H1 (cell line): ENCODE results near the gene SCAI. TPM values are rescaled to one million over a fixed set of nuclear protein-coding genes. Genes with fewer than 3 reads are reported as not detected.

ENCODE experiments used
- CTCF ChIA-PET: fragments of 300-600 bp; sonication (Branson Sonifier 250); formaldehyde crosslinking; loops from one replicate; lab custom pipeline; 2021; ENCODE audit not compliant: partially characterized antibody; lab: Charles Lee
- POLR2A ChIA-PET: fragments of 300-600 bp; sonication (Branson Sonifier 250); formaldehyde crosslinking; loops from one replicate; lab custom pipeline; 2021; ENCODE audit warnings: inconsistent platforms; ENCODE audit not compliant: partially characterized antibody; lab: Charles Lee
- DNase-seq, 2 experiments: peaks; one replicate each; pipeline versions ENCODE4 v3.0.0 to v3.0.0-alpha.2; 2010 to 2022; ENCODE audit warnings: low spot score in 2 of 2, low read depth in 1 of 2, mixed read lengths in 1 of 2
- FAIRE-seq: peaks from 2 replicates; lab custom pipeline; 2011; peaks lifted over from hg19 to GRCh38; lab: Jason Lieb, UNC
- H2AFZ ChIP-seq: 2 replicates; pipeline ENCODE4 v1.8.1; 2012; ENCODE audit warnings: low read length, inconsistent platforms
- H2AK5ac ChIP-seq: 2 replicates; pipeline ENCODE4 v1.6.1; 2013; ENCODE audit warnings: low read depth, low read length
- H2BK120ac ChIP-seq: replicated peaks from 2 replicates; pipeline ENCODE3; 2013; ENCODE audit warnings: low read depth, low read length, inconsistent platforms
- H2BK12ac ChIP-seq: 2 replicates; pipeline ENCODE4 v1.6.1; 2013; ENCODE audit warnings: low read depth, low read length
- H2BK15ac ChIP-seq: 2 replicates; pipeline ENCODE4 v1.6.1; 2013; ENCODE audit warnings: low read length
- H2BK20ac ChIP-seq: 2 replicates; pipeline ENCODE4 v1.6.1; 2013; ENCODE audit warnings: low read length
- H2BK5ac ChIP-seq: 2 replicates; pipeline ENCODE4 v1.6.1; 2013; ENCODE audit warnings: low read depth, low read length
- H3K14ac ChIP-seq: 2 replicates; pipeline ENCODE4 v1.6.1; 2013; ENCODE audit warnings: inconsistent platforms; ENCODE audit not compliant: insufficient read length
- H3K18ac ChIP-seq: 2 replicates; pipeline ENCODE4 v1.6.1; 2013; ENCODE audit warnings: low read length; ENCODE audit errors: extremely low read depth
- H3K23ac ChIP-seq: 2 replicates; pipeline ENCODE4 v1.6.1; 2013; ENCODE audit warnings: inconsistent platforms; ENCODE audit not compliant: insufficient read length
- H3K23me2 ChIP-seq: 2 replicates; pipeline ENCODE4 v1.6.1; 2013; ENCODE audit warnings: low read depth, low read length
- H3K27ac ChIP-seq: 2 replicates; pipeline ENCODE4 v1.6.1; 2011; ENCODE audit warnings: low read depth, low read length, inconsistent platforms
- H3K27me3 ChIP-seq, 4 experiments: replicated peaks in 1 of 4; 1 replicate in 1 of 4; 2 replicates in 3 of 4; pipeline versions ENCODE4 v1.6.1 to v1.8.1; 2011 to 2013; ENCODE audit warnings: low read length in 3 of 4, mild to moderate bottlenecking in 3 of 4, inconsistent platforms in 2 of 4, mixed read lengths in 2 of 4, moderate library complexity in 1 of 4; ENCODE audit not compliant: control insufficient read depth in 3 of 4, insufficient read depth in 3 of 4; ENCODE audit errors: extremely low read depth in 1 of 4
- H3K36me3 ChIP-seq, 4 experiments: 2 replicates each; pipeline versions ENCODE4 v1.6.1 to v1.8.1; 2011 to 2013; ENCODE audit warnings: mild to moderate bottlenecking in 4 of 4, low read length in 3 of 4, moderate library complexity in 2 of 4, control low read depth in 1 of 4, inconsistent platforms in 1 of 4; ENCODE audit not compliant: insufficient read depth in 4 of 4, control insufficient read depth in 2 of 4
- H3K4ac ChIP-seq: replicated peaks from 2 replicates; pipeline ENCODE3; 2013; ENCODE audit warnings: low read length, low read depth, mixed read lengths, inconsistent platforms; ENCODE audit not compliant: insufficient read length
- H3K4me1 ChIP-seq, 4 experiments: replicated peaks in 1 of 4; 1 replicate in 1 of 4; 2 replicates in 3 of 4; pipeline versions ENCODE4 v1.6.1 to v1.8.1; 2011 to 2013; ENCODE audit warnings: low read length in 3 of 4, inconsistent platforms in 2 of 4, mixed read lengths in 1 of 4; ENCODE audit not compliant: insufficient read depth in 4 of 4, control insufficient read depth in 3 of 4
- H3K4me2 ChIP-seq, 2 experiments: 2 replicates each; pipeline versions ENCODE4 v1.6.1 to v1.8.1; 2011 to 2013; ENCODE audit warnings: low read depth in 2 of 2, low read length in 2 of 2, control low read depth in 1 of 2, inconsistent platforms in 1 of 2, mild to moderate bottlenecking in 1 of 2; ENCODE audit not compliant: insufficient read depth in 1 of 2
- H3K4me3 ChIP-seq, 4 experiments: fragments of 200-600, 300-600 bp in 1 of 4; sonication (generic), shearing (Covaris generic), sonication (Bioruptor Twin) in 1 of 4; 2 replicates each; pipeline versions ENCODE4 v1.5.1 to v1.8.1; 2011 to 2016; ENCODE audit warnings: low read length in 4 of 4, low read depth in 3 of 4, control low read depth in 2 of 4, inconsistent platforms in 2 of 4, mild to moderate bottlenecking in 2 of 4, mixed read lengths in 1 of 4, moderate library complexity in 1 of 4; ENCODE audit not compliant: insufficient read depth in 2 of 4; ENCODE audit errors: extremely low read depth in 1 of 4
- H3K56ac ChIP-seq: replicated peaks from 2 replicates; pipeline ENCODE3; 2013; ENCODE audit warnings: low read depth, mild to moderate bottlenecking, mixed read lengths, low read length, inconsistent platforms; ENCODE audit not compliant: insufficient read length
- H3K79me1 ChIP-seq: 2 replicates; pipeline ENCODE4 v1.6.1; 2013; ENCODE audit warnings: low read depth, low read length, control low read depth
- H3K79me2 ChIP-seq, 2 experiments: 2 replicates each; pipeline versions ENCODE4 v1.6.1 to v1.8.1; 2012 to 2013; ENCODE audit warnings: low read length in 2 of 2, mild to moderate bottlenecking in 2 of 2, inconsistent platforms in 1 of 2; ENCODE audit not compliant: insufficient read depth in 2 of 2, control insufficient read depth in 1 of 2
- H3K9ac ChIP-seq, 4 experiments: replicated peaks in 1 of 4; 1 replicate in 1 of 4; 2 replicates in 3 of 4; pipeline versions ENCODE4 v1.6.1 to v1.8.1; 2011 to 2013; ENCODE audit warnings: low read depth in 3 of 4, low read length in 3 of 4, control low read depth in 2 of 4, mild to moderate bottlenecking in 2 of 4, moderate library complexity in 2 of 4, inconsistent platforms in 1 of 4; ENCODE audit errors: extremely low read depth in 1 of 4
- H3K9me3 ChIP-seq, 2 experiments: 2 replicates each; pipeline versions ENCODE4 v1.6.1 to v1.8.1; 2012 to 2013; ENCODE audit warnings: mild to moderate bottlenecking in 2 of 2, moderate library complexity in 2 of 2, control low read depth in 1 of 2, inconsistent platforms in 1 of 2, low read depth in 1 of 2, low read length in 1 of 2, mixed read lengths in 1 of 2; ENCODE audit not compliant: insufficient read depth in 2 of 2
- H4K20me1 ChIP-seq, 2 experiments: replicated peaks in 1 of 2; 2 replicates each; pipeline versions ENCODE3 to v1.8.1; 2011 to 2013; ENCODE audit warnings: inconsistent platforms in 2 of 2, low read length in 2 of 2, mild to moderate bottlenecking in 1 of 2; ENCODE audit not compliant: insufficient read depth in 2 of 2, control insufficient read depth in 1 of 2
- H4K5ac ChIP-seq: 2 replicates; pipeline ENCODE4 v1.6.1; 2013; ENCODE audit warnings: low read length, low read depth, mixed read lengths, inconsistent platforms; ENCODE audit not compliant: insufficient read length
- H4K8ac ChIP-seq: 2 replicates; pipeline ENCODE4 v1.8.0; 2013; ENCODE audit warnings: mild to moderate bottlenecking, moderate library complexity, low read length, inconsistent platforms; ENCODE audit not compliant: insufficient read depth; ENCODE audit errors: extremely low read depth
- H4K91ac ChIP-seq: replicated peaks from 2 replicates; pipeline ENCODE3; 2013; ENCODE audit warnings: low read length, mixed read lengths, inconsistent platforms; ENCODE audit not compliant: insufficient read length
- HDAC2 ChIP-seq, 2 experiments: fragments of 300-600 bp in 1 of 2; sonication (generic) in 1 of 2; IDR thresholded peaks; 2 replicates each; pipeline ENCODE4 v1.6.1; 2011 to 2012; ENCODE audit warnings: low read depth in 2 of 2, low read length in 2 of 2, mild to moderate bottlenecking in 2 of 2, moderate library complexity in 2 of 2, borderline replicate concordance in 1 of 2, inconsistent platforms in 1 of 2
- RAD21 ChIP-seq, 2 experiments: IDR thresholded peaks in 1 of 2; conservative IDR thresholded peaks in 1 of 2; 2 replicates each; pipeline ENCODE4 v1.6.1; 2011; ENCODE audit warnings: low read depth in 2 of 2, low read length in 2 of 2, improper control_type of control experiment in 1 of 2, inconsistent platforms in 1 of 2, mild to moderate bottlenecking in 1 of 2, moderate library complexity in 1 of 2
- SP1 ChIP-seq: IDR thresholded peaks from 2 replicates; pipeline ENCODE4 v1.6.1; 2011; ENCODE audit warnings: low read depth, low read length
- SRF ChIP-seq: IDR thresholded peaks from 2 replicates; pipeline ENCODE4 v1.6.1; 2011; ENCODE audit warnings: mild to moderate bottlenecking, low read depth, low read length, moderate library complexity
- SUZ12 ChIP-seq: fragments of 200-600 bp; sonication (generic); IDR thresholded peaks from 2 replicates; pipeline ENCODE4 v1.6.1; 2012; ENCODE audit warnings: mild to moderate bottlenecking, inconsistent platforms, low read length, moderate library complexity, mixed read lengths
- TCF12 ChIP-seq: IDR thresholded peaks from 2 replicates; pipeline ENCODE4 v1.6.1; 2011; ENCODE audit warnings: low read depth, mild to moderate bottlenecking, low read length
- WGBS, 2 experiments: shearing (Covaris generic) in 1 of 2; methylation state at CpG; one replicate each; pipeline versions ENCODE4 v1.1.6 to v1.1.7; 2013 to 2015; ENCODE audit warnings: low lambda C conversion rate in 2 of 2, mixed read lengths in 2 of 2, inconsistent platforms in 1 of 2, low coverage in 1 of 2, missing lambda C conversion rate in 1 of 2; ENCODE audit not compliant: insufficient replicate concordance in 2 of 2, insufficient coverage in 1 of 2, insufficient read length in 1 of 2; ENCODE audit errors: extremely low coverage in 1 of 2, missing lambda C conversion rate in 1 of 2; 5-methylcytosine and 5-hydroxymethylcytosine counted together
- polyA plus RNA-seq, 7 experiments: library from polyadenylated mRNA; depleted of rRNA in 3 of 7; stranded (reverse) in 5 of 7; unstranded in 2 of 7; fragments of >200 nt in 5 of 7; fragments of 200-250 nt in 2 of 7; gene quantifications; 1 replicate in 5 of 7; 2 replicates in 1 of 7; 4 replicates in 1 of 7; pipeline versions ENCODE4 v1.2.1 to v1.2.3, GENCODE V29; 2011 to 2013; ENCODE audit warnings: missing spikeins in 2 of 7, mixed read lengths in 2 of 7
- total RNA-seq: library from RNA; stranded (reverse); fragmentation: NEBNext Ultra II Directional; extraction: Animal tissue kit (Norgen Biotek cat#: 25700); gene quantifications from 2 replicates; pipeline ENCODE4 v1.2.1, GENCODE V29; 2021

Gene SCAI
- total and polyA plus RNA-seq, 2 of the 8 experiments (the other 6 are each of a cell fraction or from before 2014, with no cell fraction given): 6.4 to 19.8 TPM

DNA sequence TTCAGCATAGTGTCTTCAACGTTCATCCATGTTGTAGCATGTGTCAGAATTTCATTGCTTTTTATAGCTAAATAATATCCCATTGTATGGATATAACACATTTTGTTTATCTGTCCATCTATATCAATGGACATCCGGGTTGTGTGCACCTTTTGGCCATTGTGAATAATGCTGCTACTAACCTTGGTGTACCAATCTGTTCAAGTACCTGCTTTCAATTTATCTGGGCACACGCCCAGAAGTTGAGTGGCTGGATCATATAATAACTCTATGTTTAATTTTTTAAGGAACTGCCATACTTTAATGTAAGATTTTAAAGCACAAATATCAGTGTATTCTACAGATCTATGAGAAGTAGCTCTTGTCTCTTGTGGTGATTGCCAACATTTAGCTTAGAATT lies 43.5 kb downstream of the SCAI start:
- no peak for TF ChIP-seq SUZ12
- TF ChIP-seq SRF: no peak
- no peak for TF ChIP-seq SP1
- TF ChIP-seq RAD21 (IDR thresholded peaks at IDR 0.05 in 1 of 2, conservative IDR thresholded peaks at IDR 0.05 in 1 of 2; ENCODE audit: low read depth in 2 of 2, low read length in 2 of 2): no peak
- no peak for TF ChIP-seq HDAC2 (IDR thresholded peaks at IDR 0.05; ENCODE audit: borderline replicate concordance in 1 of 2, low read depth in 2 of 2, low read length in 2 of 2)
- TF ChIP-seq TCF12: no peak
- Histone ChIP-seq H3K36me3 (no peaks in the 10 kb centered on the region), H4K20me1 (peaks cover 0 to 3% of the 10 kb centered on the region in 2 experiments), H2AFZ (no peak overlapping the region), H3K79me2 (peaks cover 0 to 12% of the 10 kb centered on the region in 2 experiments; a peak in 2 of 4 replicates), H3K23ac (no peak overlapping the region), H3K4me2 (no peak overlapping the region), H3K27me3 (no peaks in the 10 kb centered on the region), H2BK20ac (no peak overlapping the region), H3K4me3 (no peak overlapping the region), H3K56ac (no peak overlapping the region), H3K9me3 (peaks cover 0 to 6% of the 10 kb centered on the region in 2 experiments; a peak in 1 of 4 replicates), H4K91ac (no peak overlapping the region), H3K23me2 (no peaks in the 10 kb centered on the region), H2BK12ac (no peak overlapping the region), H2BK5ac (no peak overlapping the region), H3K4ac (no peak overlapping the region), H3K18ac (no peak overlapping the region), H4K5ac (no peak overlapping the region), H3K4me1 (no peaks in the 10 kb centered on the region), H3K79me1 (peaks cover 7% of the 10 kb centered on the region; the same call in 1 of the 2 replicates), H2BK15ac (no peak overlapping the region), H3K14ac (no peak overlapping the region), H3K9ac (no peak overlapping the region), H4K8ac (no peak overlapping the region), H2AK5ac (no peak overlapping the region), H2BK120ac (no peak overlapping the region), H3K27ac (no peak overlapping the region)
- POLR2A ChIA-PET: interaction anchor here (0.6 kb wide), 1 partner anchor 392 kb away, joined by 3 read pairs; no protein-coding TSS in a partner anchor
- 91% methylated on average over 3 of the region's 3 CpGs; no CpG with 5 or more reads in 1 of the 2 experiments for WGBS, 2 experiments
- CTCF ChIA-PET: no interaction called here
- FAIRE-seq: no peak
- DNase-seq: no peak
